ENCODE measurements around the gene MOCS1. TPM values are rescaled to one million over a fixed set of nuclear protein-coding genes. Genes with fewer than 3 reads are reported as not detected.
"Not testable (repeated sequence)": the region's sequence is repeated elsewhere in the genome, so short reads cannot be mapped to it uniquely, and the experiment has no call there.

The MOCS1 gene
- total and polyA plus RNA-seq, 9 of the 15 experiments (the other 6 are each of a cell fraction or from before 2014, with no cell fraction given) = 0.69 to 12.7 (median 8.7) TPM

DNA sequence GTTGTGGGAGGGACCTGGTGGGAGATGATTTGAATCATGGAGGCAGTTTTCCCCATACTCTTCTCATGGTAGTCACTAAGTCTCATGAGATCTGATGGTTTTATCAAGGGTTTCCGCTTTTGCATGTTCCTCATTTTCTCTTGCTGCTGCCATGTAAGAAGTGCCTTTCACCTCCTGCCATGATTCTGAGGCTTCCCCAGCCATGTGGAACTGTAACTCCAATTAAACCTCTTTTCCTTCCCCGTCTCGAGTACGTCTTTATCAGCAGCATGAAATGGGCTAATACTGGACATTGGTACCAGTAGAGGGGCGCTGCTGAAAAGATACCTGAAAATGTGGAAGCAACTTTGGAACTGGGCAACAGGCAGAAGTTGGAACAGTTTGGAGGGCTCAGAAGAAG, 36.9 kb upstream of the MOCS1 start:
- H3K4me2 ChIP-seq (ENCODE audit: insufficient read depth, low read length); H3K4me3 ChIP-seq; BruUV-seq (replicated peaks); ATAC-seq; intact Hi-C loops (cut with micrococcal nuclease); H2AFZ ChIP-seq (ENCODE audit: low read depth, low read length); CTCF ChIA-PET (ENCODE audit: low intra/inter-chr PET ratio); H3K27ac ChIP-seq (ENCODE audit: extremely low read depth, low read depth, low read length); in situ Hi-C loops (cut with MboI); H3K36me3 ChIP-seq (ENCODE audit: control insufficient read depth, insufficient read depth, low read length); H3K9me1 ChIP-seq (ENCODE audit: control insufficient read depth, insufficient read depth, low read length); FAIRE-seq; DNase-seq (ENCODE audit: extremely low read depth in 1 of 4, low spot score in 3 of 4); H3K9ac ChIP-seq (ENCODE audit: insufficient read depth in 1 of 2, low read depth in 2 of 2, low read length in 2 of 2); H3K9me3 ChIP-seq (replicated peaks; ENCODE audit: control insufficient read depth, insufficient read depth, low read depth, low read length); H4K20me1 ChIP-seq (replicated peaks; ENCODE audit: control insufficient read depth, insufficient read depth, low read length); H3K27me3 ChIP-seq (ENCODE audit: control insufficient read depth in 2 of 2, insufficient read depth in 2 of 2, low read length in 2 of 2); H3K79me2 ChIP-seq (ENCODE audit: control insufficient read depth, insufficient read depth, low read length); H3K4me1 ChIP-seq (replicated peaks in 1 of 2; ENCODE audit: control insufficient read depth in 2 of 2, insufficient read depth in 2 of 2, low read length in 2 of 2): not testable (repeated sequence)
- peak; percentile 93 for TF ChIP-seq ZNF766 (CRISPR knock-in tag; conservative IDR thresholded peaks at IDR 0.05)
- POLR2A ChIA-PET = interaction anchor here (0.6 kb wide), 1 partner anchor 1136 kb away, joined by 4 read pairs; no protein-coding TSS in a partner anchor
- WGBS (ENCODE audit: insufficient coverage, low coverage, missing lambda C conversion rate) = 0% methylated on average over 5 of the region's 5 CpGs

DNA sequence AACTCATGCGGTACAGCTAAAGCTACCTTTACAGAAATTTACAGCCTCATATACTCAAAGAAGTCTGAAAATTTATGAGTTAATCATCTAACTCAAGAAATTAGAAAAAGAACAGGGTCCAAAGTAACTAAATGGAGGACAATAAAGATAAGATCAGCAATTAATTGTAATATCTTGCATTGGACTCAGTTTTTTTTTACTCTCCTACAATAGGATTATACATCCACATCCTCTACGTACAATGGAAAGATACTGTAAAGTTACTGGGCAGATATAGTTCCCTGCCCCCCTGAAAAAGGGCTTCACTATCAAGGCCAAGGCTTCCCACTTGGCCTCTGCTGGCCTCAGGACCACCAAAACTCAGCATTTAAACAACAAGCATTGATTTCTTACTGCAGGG, 31.5 kb upstream of the MOCS1 start:
- Histone ChIP-seq H3K9ac (ENCODE audit: insufficient read depth in 1 of 2, low read depth in 2 of 2, low read length in 2 of 2) (no peak overlapping the region), H3K27me3 (ENCODE audit: control insufficient read depth in 2 of 2, insufficient read depth in 2 of 2, low read length in 2 of 2) (0 out of 5 replicates have a peak, but pooled peaks cover 0 to 3% of the 10 kb centered on the region in 2 experiments), H3K4me2 (ENCODE audit: insufficient read depth, low read length) (no peak overlapping the region), H3K4me1 (replicated peaks in 1 of 2; ENCODE audit: control insufficient read depth in 2 of 2, insufficient read depth in 2 of 2, low read length in 2 of 2) (no peaks in the 10 kb centered on the region; a peak in 1 of 5 replicates), H3K79me2 (ENCODE audit: control insufficient read depth, insufficient read depth, low read length) (no peaks in the 10 kb centered on the region), H3K9me3 (replicated peaks; ENCODE audit: control insufficient read depth, insufficient read depth, low read depth, low read length) (no peaks in the 10 kb centered on the region), H3K4me3 (no peak overlapping the region), H3K9me1 (ENCODE audit: control insufficient read depth, insufficient read depth, low read length) (no peaks in the 10 kb centered on the region), H3K27ac (ENCODE audit: extremely low read depth, low read depth, low read length) (no peak overlapping the region), H4K20me1 (replicated peaks; ENCODE audit: control insufficient read depth, insufficient read depth, low read length) (no peaks in the 10 kb centered on the region), H2AFZ (ENCODE audit: low read depth, low read length) (no peak overlapping the region), H3K36me3 (ENCODE audit: control insufficient read depth, insufficient read depth, low read length) (no peaks in the 10 kb centered on the region)
- no TSS peak for BruUV-seq (replicated peaks)
- intact Hi-C loops (cut with micrococcal nuclease) = no loop called here
- 32% methylated on average over 2 of the region's 2 CpGs for WGBS (ENCODE audit: insufficient coverage, low coverage, missing lambda C conversion rate)
- in situ Hi-C loops (cut with MboI) = no loop called here
- DNase-seq (ENCODE audit: extremely low read depth in 1 of 4, low spot score in 3 of 4) (no peak), FAIRE-seq (no peak), ATAC-seq (no peak)
- ChIA-PET POLR2A (no interaction called here), CTCF (ENCODE audit: low intra/inter-chr PET ratio) (no interaction called here)
- no peak for TF ChIP-seq DDX20 (tag; IDR thresholded peaks at IDR 0.05; ENCODE audit: low read depth)
- no peak for TF ChIP-seq MYBL2 (IDR thresholded peaks at IDR 0.05; ENCODE audit: low read depth)
- no peak for TF ChIP-seq MYBL2 (CRISPR knock-in tag; IDR thresholded peaks at IDR 0.05; ENCODE audit: borderline replicate concordance)
- TF ChIP-seq, protein P1, sequence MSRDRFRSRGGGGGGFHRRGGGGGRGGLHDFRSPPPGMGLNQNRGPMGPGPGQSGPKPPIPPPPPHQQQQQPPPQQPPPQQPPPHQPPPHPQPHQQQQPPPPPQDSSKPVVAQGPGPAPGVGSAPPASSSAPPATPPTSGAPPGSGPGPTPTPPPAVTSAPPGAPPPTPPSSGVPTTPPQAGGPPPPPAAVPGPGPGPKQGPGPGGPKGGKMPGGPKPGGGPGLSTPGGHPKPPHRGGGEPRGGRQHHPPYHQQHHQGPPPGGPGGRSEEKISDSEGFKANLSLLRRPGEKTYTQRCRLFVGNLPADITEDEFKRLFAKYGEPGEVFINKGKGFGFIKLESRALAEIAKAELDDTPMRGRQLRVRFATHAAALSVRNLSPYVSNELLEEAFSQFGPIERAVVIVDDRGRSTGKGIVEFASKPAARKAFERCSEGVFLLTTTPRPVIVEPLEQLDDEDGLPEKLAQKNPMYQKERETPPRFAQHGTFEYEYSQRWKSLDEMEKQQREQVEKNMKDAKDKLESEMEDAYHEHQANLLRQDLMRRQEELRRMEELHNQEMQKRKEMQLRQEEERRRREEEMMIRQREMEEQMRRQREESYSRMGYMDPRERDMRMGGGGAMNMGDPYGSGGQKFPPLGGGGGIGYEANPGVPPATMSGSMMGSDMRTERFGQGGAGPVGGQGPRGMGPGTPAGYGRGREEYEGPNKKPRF (IDR thresholded peaks at IDR 0.05; ENCODE audit: low read depth, low read length) = no peak
- no peak for TF ChIP-seq RBM17 (IDR thresholded peaks at IDR 0.05; ENCODE audit: borderline replicate concordance, low read depth, low read length)
- TF ChIP-seq COPS2 (conservative IDR thresholded peaks at IDR 0.05) = no peak
- TF ChIP-seq CXXC5 (CRISPR knock-in tag; IDR thresholded peaks at IDR 0.05) = no peak
- no peak for TF ChIP-seq CCAR2 (IDR thresholded peaks at IDR 0.05; ENCODE audit: low read depth, low read length)
- no peak for TF ChIP-seq MECOM (CRISPR knock-in tag; IDR thresholded peaks at IDR 0.05)
- no peak for TF ChIP-seq POLR3G (IDR thresholded peaks at IDR 0.05; ENCODE audit: extremely low read depth, insufficient read length, insufficient replicate concordance)
- TF ChIP-seq, protein P2, sequence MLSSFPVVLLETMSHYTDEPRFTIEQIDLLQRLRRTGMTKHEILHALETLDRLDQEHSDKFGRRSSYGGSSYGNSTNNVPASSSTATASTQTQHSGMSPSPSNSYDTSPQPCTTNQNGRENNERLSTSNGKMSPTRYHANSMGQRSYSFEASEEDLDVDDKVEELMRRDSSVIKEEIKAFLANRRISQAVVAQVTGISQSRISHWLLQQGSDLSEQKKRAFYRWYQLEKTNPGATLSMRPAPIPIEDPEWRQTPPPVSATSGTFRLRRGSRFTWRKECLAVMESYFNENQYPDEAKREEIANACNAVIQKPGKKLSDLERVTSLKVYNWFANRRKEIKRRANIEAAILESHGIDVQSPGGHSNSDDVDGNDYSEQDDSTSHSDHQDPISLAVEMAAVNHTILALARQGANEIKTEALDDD (IDR thresholded peaks at IDR 0.05) = no peak
- TF ChIP-seq, protein P3, sequence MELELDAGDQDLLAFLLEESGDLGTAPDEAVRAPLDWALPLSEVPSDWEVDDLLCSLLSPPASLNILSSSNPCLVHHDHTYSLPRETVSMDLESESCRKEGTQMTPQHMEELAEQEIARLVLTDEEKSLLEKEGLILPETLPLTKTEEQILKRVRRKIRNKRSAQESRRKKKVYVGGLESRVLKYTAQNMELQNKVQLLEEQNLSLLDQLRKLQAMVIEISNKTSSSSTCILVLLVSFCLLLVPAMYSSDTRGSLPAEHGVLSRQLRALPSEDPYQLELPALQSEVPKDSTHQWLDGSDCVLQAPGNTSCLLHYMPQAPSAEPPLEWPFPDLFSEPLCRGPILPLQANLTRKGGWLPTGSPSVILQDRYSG (tag; conservative IDR thresholded peaks at IDR 0.05; ENCODE audit: low read depth) = no peak
